PC-3 (cell line): ENCODE data around the gene RAI1.

ENCODE experiments used
- CTCF ChIP-seq: fragments of 300-600 bp; sonication (generic); conservative IDR thresholded peaks from 2 replicates; pipeline ENCODE4 v1.5.1; 2017; ENCODE audit warnings: antibody characterized with exemption, low read depth, mild to moderate bottlenecking, low read length
- EZH2 ChIP-seq: fragments of 300-600 bp; sonication (generic); IDR thresholded peaks from one replicate; pipeline ENCODE4 v1.6.1; 2017; ENCODE audit warnings: antibody characterized with exemption, mild to moderate bottlenecking, low read length; ENCODE audit not compliant: unreplicated experiment
- EZH2phosphoT487 ChIP-seq: fragments of 300-600 bp; sonication (generic); IDR thresholded peaks from 2 replicates; pipeline ENCODE4 v1.6.1; 2018; ENCODE audit warnings: mild to moderate bottlenecking, antibody characterized with exemption, low read length, borderline replicate concordance

- TF ChIP-seq CTCF (no peak), EZH2phosphoT487 (no peak), EZH2 (no peak)
Measured at GRCh38 chr17:17786998-17787397, 105.7 kb downstream of the RAI1 start.
